ENCODE results near the gene FAM43A.

- TF ChIP-seq FOXP2 (optimal IDR thresholded peaks at IDR 0.05; ENCODE audit: control extremely low read depth, extremely low read length, insufficient read depth) (no peak), POLR2AphosphoS5 (IDR thresholded peaks at IDR 0.05; ENCODE audit: borderline replicate concordance, low read depth, low read length) (no peak), EZH2 (IDR thresholded peaks at IDR 0.05) (no peak)
These were observed 3.3 kb downstream of the FAM43A start for GRCh38 chr3:194688946-194689345.

All from SK-N-MC (cell line).